Subcutaneous adipose tissue (tissue), 4 donors: ENCODE results near the gene ARHGAP6. TPM values are rescaled to one million over a fixed set of nuclear protein-coding genes. Genes with fewer than 3 reads are reported as not detected.

Experiments
- total RNA-seq, 4 donors: library from RNA; depleted of rRNA; stranded (reverse); fragments of >200 nt; gene quantifications; one replicate each; pipeline ENCODE4 v1.1.0, GENCODE V29; 2016
- TF ChIP-seq, protein P1 (sequence below): fragments of 450-650 bp; IDR thresholded peaks from one replicate; pipeline ENCODE4 v1.5.1; 2016; ENCODE audit warnings: low read depth, mild to moderate bottlenecking, control low read depth, antibody characterized with exemption, moderate library complexity

ARHGAP6 gene
- total RNA-seq, 4 donors from 2014 or later: 20.7 to 40.3 (median 30.7) TPM

DNA sequence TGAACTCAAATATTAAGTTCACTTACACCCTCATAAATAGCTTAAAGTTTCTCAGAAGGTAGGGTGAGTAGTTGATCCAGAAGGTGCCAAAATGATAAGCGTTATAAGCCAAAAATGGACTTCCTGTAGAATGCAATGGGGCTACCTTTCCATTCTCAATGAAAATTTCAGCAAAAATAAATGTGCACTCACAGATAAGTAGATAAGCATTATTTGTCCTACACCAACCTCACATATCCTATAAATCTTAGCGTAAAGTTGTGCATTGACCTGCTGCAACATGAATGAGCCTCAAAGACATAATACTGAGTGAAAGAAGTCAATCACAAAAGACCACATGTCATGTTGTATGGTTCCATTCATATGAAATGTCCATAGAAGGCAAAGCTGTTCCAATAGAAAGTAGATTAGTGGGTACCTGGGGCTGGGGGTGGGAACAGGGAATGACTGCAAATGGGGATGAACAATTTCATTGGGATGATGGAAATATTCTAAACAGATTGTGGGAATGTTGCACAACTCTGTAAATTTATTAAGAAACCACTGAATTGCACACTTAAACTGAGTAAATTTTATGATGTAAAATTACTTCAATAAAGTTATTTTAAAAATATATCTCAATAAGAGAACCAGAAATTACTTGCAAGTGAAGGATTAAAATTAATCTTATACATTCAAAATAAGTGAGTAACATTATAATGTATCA, 271.6 kb downstream of the ARHGAP6 start:
- TF ChIP-seq, protein P1, sequence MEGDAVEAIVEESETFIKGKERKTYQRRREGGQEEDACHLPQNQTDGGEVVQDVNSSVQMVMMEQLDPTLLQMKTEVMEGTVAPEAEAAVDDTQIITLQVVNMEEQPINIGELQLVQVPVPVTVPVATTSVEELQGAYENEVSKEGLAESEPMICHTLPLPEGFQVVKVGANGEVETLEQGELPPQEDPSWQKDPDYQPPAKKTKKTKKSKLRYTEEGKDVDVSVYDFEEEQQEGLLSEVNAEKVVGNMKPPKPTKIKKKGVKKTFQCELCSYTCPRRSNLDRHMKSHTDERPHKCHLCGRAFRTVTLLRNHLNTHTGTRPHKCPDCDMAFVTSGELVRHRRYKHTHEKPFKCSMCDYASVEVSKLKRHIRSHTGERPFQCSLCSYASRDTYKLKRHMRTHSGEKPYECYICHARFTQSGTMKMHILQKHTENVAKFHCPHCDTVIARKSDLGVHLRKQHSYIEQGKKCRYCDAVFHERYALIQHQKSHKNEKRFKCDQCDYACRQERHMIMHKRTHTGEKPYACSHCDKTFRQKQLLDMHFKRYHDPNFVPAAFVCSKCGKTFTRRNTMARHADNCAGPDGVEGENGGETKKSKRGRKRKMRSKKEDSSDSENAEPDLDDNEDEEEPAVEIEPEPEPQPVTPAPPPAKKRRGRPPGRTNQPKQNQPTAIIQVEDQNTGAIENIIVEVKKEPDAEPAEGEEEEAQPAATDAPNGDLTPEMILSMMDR: no peak

DNA sequence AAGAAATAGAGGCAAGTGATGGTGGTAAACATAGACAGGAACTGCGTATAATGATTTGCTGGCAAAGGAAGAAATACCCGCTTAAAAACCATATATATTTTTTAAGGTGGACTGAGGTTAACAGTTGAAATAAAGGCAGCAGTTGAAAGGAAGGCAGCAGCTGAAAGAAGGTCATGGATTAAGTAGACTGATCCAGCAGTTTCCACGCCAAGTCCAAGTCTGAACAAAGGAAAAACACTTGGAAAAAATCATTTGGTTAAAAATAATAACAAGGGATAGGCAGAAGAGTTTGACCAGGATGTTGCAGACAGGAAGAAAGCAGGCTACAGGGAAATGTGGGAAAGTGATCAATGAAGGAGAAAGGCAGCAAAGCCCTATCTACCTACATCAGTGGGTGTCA, 278.9 kb downstream of the ARHGAP6 start:
- TF ChIP-seq, protein P1: no peak

DNA sequence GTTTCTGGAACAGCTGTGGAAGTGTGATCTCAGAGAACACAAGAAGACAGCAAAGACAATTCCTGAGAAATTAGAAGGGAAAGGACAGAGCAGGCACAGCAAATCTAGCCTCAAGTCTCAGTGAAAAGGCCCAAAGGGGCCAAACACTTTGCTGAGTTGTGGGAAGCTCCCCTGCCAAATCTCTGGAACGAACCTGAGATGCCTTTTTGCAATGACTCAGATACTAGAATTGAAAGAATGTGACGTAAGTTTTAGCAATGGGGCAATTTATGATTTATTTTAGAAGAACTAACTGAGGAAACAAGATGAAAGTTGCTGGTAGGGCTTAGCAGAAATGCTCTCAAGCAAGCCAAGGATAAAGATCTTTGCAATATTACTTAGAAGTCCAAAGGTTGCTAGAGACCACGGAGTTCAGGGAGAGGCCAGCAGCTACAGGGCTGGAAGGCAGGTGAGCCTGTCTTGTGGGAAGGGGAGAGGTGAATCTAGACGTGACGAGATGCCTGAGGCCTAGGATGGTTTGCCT, 279.7 kb downstream of the ARHGAP6 start:
- TF ChIP-seq, protein P1: no peak

DNA sequence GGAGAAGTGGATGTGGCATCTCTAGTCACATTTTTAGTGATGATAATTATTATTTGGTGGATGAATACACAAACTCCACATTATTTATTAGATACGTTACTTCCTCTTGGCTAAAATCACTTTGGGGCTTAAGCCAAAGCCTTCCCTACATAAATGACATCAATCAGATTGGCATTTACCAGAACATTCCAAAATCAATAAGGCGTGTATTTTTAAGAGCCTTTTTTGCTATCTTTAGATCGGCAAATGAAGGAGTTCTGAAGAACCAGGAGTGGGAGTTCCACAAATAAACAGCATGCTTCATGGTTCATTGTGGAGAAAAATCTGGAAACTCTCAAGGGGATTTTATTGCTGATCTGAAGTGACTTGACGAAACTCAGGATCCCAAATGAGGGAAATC, 282.8 kb downstream of the ARHGAP6 start:
- TF ChIP-seq, protein P1: no peak

DNA sequence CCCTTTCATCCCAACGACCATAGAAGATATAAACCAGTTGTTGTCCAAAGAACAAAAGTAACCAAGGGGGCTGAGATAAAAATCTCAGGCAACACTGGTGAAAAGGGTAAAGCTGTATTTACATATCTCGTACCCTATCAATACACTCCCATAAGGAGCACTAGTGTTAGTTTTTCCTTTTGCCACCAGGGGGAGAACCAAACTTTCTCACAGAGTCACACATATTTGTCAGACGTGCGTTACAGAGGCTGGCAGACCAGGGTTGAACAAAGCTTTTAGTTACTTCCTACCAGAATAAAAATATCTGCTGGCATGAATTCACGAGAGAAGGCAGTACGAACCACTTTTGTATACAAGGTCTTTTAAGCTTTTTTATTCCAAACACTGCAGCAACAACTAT, 284.3 kb downstream of the ARHGAP6 start:
- TF ChIP-seq, protein P1: no peak

DNA sequence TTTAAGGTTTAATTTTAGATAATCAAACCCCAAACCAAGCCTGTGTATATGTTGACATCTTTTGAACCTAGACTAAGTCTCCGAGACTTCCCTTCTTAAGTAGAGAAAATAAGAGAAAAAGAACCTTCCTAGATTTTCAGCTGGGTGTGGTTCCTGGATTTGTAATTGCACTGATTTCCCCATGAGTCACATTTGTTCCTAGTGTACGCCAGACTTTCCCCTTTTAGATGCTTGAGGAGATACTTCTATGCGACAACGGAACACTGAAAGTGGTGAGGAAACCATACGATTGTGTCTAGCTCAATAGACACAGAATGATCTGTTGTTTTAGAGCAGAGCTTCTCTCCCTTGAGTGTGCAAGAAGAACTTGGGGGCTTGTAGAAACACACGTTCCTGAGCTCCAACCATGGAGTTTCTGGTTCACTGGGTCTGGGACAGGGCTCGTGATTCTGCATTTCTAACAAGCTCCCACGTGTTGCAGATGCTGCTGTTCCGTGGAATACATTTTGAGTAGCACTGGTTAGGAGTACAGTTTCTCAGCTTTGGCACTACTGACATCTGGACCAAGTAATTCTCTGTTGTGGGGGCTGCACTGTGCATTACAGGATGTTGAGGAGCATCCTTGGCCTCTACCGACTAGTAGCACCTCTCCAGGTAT, 285.4 kb downstream of the ARHGAP6 start:
- TF ChIP-seq, protein P1: no peak

DNA sequence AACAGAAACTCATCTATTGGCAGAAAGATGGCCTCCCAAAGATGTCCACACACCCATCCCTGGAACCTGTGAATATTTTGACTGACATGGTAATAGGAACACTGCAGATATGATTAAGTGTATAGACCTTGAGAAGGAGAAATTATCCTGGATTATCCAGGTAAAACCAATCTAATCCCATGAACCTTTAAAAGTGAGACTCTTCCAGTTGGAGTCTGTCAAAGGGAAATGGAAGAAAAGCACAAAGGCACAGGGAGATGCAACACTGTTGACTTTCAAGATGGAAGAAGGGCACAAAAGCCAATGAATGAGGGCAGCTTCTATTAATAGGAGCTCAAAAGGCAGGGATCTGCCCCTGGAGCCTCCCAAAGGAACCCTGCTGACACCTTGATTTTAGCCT, 289.6 kb downstream of the ARHGAP6 start:
- TF ChIP-seq, protein P1: no peak
